ENCODE measurements around the gene SUFU.

DNA sequence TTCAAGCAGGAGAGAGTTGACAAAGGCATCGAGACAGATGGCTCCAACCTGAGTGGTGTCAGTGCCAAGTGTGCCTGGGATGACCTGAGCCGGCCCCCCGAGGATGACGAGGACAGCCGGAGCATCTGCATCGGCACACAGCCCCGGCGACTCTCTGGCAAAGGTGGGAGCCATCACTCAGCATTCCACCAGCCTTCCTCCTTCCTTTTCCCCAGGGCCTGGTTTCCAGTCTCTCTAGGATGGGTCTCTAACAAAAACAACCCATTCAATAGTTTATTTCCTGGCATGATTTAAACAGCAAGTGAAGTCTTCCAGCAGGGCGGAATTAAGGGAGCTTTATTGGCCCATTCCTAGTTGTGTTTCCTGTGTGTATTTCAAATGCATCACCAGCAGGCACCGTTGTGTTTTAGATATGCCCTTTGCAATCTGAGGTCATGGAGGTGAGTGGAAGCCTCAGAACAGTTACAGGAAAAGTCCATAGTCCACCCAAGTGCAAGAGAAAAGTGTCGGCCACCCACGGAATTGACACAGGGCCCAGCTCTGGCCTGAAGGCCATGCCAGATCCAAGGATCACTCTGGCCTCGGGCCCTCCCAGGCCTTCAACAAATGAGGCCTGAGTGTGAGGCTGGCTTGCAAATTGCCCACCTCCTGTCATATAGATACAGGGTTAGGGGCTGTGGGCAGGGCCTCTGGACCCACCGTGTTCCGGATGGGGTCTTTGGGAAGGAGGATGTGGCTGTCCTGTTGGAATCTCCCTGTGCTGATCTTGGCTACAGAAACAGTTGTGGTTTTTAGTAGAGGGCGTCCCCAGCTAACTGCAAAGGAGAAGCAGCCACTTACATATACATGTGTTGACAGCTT lies 93.6 kb downstream of the SUFU start:
- TF ChIP-seq, protein P1, sequence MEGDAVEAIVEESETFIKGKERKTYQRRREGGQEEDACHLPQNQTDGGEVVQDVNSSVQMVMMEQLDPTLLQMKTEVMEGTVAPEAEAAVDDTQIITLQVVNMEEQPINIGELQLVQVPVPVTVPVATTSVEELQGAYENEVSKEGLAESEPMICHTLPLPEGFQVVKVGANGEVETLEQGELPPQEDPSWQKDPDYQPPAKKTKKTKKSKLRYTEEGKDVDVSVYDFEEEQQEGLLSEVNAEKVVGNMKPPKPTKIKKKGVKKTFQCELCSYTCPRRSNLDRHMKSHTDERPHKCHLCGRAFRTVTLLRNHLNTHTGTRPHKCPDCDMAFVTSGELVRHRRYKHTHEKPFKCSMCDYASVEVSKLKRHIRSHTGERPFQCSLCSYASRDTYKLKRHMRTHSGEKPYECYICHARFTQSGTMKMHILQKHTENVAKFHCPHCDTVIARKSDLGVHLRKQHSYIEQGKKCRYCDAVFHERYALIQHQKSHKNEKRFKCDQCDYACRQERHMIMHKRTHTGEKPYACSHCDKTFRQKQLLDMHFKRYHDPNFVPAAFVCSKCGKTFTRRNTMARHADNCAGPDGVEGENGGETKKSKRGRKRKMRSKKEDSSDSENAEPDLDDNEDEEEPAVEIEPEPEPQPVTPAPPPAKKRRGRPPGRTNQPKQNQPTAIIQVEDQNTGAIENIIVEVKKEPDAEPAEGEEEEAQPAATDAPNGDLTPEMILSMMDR (IDR thresholded peaks at IDR 0.05; ENCODE audit: low read depth, low read length), result no peak
- no peak for TF ChIP-seq EZH2phosphoT487 (IDR thresholded peaks at IDR 0.05; ENCODE audit: low read depth)
